OCI-LY7 (cell line): ENCODE measurements around the gene NIN.

Experiments used
- CTCF ChIP-seq: fragments of 200-600 bp; sonication (generic); conservative IDR thresholded peaks from 2 replicates; pipeline ENCODE4 v1.5.1; 2014; ENCODE audit warnings: mild to moderate bottlenecking, antibody characterized with exemption, low read length, moderate library complexity, mixed read lengths
- EZH2phosphoT487 ChIP-seq: fragments of 200-600 bp; sonication (generic); IDR thresholded peaks from 2 replicates; pipeline ENCODE4 v1.6.1; 2018; ENCODE audit warnings: low read depth, borderline replicate concordance, mild to moderate bottlenecking, mixed run types, antibody characterized with exemption, low read length, moderate library complexity, mixed read lengths

GRCh38 chr14:50757702-50758101 is 73.3 kb downstream of the NIN start:
- TF ChIP-seq CTCF (no peak), EZH2phosphoT487 (no peak)
